Stimulated activated CD4-positive, alpha-beta T cell treated with anti-CD3 and anti-CD28 coated beads, Interleukin-4, amount 100 ng/mL, for 1 hour (primary cell): ENCODE results near the gene RBM33.

Experiments
- DNase-seq: peaks from one replicate; pipeline ENCODE4 v3.0.0-alpha.2; 2020

The RBM33 gene

GRCh38 chr7:155631155-155631554 is 13.3 kb upstream of the RBM33 start:
- DNase-seq, result no peak

GRCh38 chr7:155635817-155636216 is 8.6 kb upstream of the RBM33 start:
- DNase-seq, result no peak

GRCh38 chr7:155637155-155637554 is 7.3 kb upstream of the RBM33 start:
- no peak for DNase-seq

- no peak for DNase-seq
These were observed 6.1 kb upstream of the RBM33 start for GRCh38 chr7:155638366-155638765.

GRCh38 chr7:155639958-155640520 is 4.4 kb upstream of the RBM33 start:
- DNase-seq, result no peak

- DNase-seq, result no peak
These were observed 3.8 kb upstream of the RBM33 start for GRCh38 chr7:155640629-155641028.

- no peak for DNase-seq
These were observed 670 bp upstream of the RBM33 start for GRCh38 chr7:155643804-155644177.

- DNase-seq, result peak; percentile 41
These were observed 579 bp downstream of the RBM33 start for GRCh38 chr7:155644971-155645509.

- no peak for DNase-seq
These were observed 1.2 kb downstream of the RBM33 start for GRCh38 chr7:155645662-155646061.

- no peak for DNase-seq
These were observed 2.2 kb downstream of the RBM33 start for GRCh38 chr7:155646669-155647068.

- no peak for DNase-seq
These were observed 2.8 kb downstream of the RBM33 start for GRCh38 chr7:155647302-155647701.

- DNase-seq, result no peak
These were observed 3.3 kb downstream of the RBM33 start for GRCh38 chr7:155647734-155648133.

GRCh38 chr7:155648752-155649339 is 4.4 kb downstream of the RBM33 start:
- no peak for DNase-seq

- DNase-seq, result no peak
These were observed 5.1 kb downstream of the RBM33 start for GRCh38 chr7:155649588-155649987.

GRCh38 chr7:155652156-155653114 is 8.0 kb downstream of the RBM33 start:
- no peak for DNase-seq

- no peak for DNase-seq
These were observed 9.3 kb downstream of the RBM33 start for GRCh38 chr7:155653803-155654202.

GRCh38 chr7:155656891-155657290 is 12.4 kb downstream of the RBM33 start:
- no peak for DNase-seq

- no peak for DNase-seq
These were observed 15.7 kb downstream of the RBM33 start for GRCh38 chr7:155660059-155660757.

- no peak for DNase-seq
These were observed 16.3 kb downstream of the RBM33 start for GRCh38 chr7:155660758-155661093.

- DNase-seq, result no peak
These were observed 18.0 kb downstream of the RBM33 start for GRCh38 chr7:155662343-155663043.

GRCh38 chr7:155663937-155664336 is 19.5 kb downstream of the RBM33 start:
- DNase-seq, result no peak
